IPS-11a (cell line): ENCODE data around the gene PHF21A.
"Not testable (repeated sequence)": the region's sequence is repeated elsewhere in the genome, so short reads cannot be mapped to it uniquely, and the experiment has no call there.

Experiments
- H3K4me3 ChIP-seq: one replicate; pipeline ENCODE4 v1.5.1; 2013; ENCODE audit warnings: low read depth, low read length, control low read depth

PHF21A gene

DNA sequence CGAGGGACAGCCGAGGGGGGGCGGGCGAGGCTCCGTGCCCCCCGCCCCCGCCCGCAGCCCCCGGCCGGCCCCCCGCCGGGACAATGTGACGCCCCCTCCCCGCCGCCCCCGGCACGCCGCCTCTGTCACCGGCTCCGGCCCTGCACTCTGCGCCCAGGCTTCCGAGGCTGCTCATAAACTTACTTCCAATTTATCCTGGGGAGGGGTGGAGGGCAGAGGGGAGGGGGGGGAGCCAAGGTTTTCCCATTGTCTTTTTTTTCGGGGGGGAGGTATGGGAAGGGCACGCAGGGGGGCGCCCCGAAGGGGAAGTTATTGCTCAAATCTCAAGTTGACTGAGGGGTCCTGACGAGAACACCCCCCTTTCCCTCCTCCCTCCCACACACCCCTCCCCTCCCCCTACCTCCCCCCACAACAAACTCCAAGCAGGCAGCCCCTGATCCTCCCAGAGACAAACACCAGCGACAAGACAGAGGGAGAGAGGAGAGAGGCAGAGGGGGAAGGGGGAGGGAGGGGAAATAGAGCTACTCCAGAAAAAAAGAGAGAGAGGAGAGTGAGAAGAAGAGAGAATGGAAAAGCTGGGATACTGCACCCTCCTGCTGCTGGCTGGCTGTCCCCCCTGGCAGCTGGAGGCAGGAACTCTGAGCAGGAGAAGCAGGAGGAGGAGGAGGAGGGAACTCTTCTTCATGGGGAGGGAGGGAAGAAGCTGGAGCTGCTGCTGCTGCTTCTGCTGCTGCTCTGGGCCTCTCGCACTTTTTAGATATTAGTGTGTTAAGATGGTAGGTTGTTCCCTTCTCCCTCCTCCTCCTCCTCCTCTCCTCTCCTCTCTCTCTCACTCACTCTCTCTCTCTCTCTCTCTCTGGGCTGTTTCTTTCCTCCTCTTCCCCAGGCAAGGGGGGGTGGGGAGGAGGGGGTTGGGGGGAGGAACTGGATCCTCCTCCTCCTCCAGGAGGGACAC lies 631 bp downstream of the PHF21A start:
- H3K4me3 ChIP-seq, result peak overlapping the region; percentile 68

GRCh38 chr11:46119352-46120216 lies 1.7 kb downstream of the PHF21A start:
- H3K4me3 ChIP-seq, result peak overlapping the region; percentile 81

GRCh38 chr11:46118702-46119351 lies 2.4 kb downstream of the PHF21A start:
- H3K4me3 ChIP-seq, result peak overlapping the region; percentile 81

- no peak overlapping the region for H3K4me3 ChIP-seq
Observed at GRCh38 chr11:46117842-46118241, 3.4 kb downstream of the PHF21A start.

GRCh38 chr11:46116712-46117037 lies 4.6 kb downstream of the PHF21A start:
- H3K4me3 ChIP-seq, result not testable (repeated sequence)

GRCh38 chr11:46116007-46116711 lies 5.1 kb downstream of the PHF21A start:
- H3K4me3 ChIP-seq, result no peak overlapping the region

GRCh38 chr11:46114961-46115360 lies 6.3 kb downstream of the PHF21A start:
- H3K4me3 ChIP-seq, result no peak overlapping the region

DNA sequence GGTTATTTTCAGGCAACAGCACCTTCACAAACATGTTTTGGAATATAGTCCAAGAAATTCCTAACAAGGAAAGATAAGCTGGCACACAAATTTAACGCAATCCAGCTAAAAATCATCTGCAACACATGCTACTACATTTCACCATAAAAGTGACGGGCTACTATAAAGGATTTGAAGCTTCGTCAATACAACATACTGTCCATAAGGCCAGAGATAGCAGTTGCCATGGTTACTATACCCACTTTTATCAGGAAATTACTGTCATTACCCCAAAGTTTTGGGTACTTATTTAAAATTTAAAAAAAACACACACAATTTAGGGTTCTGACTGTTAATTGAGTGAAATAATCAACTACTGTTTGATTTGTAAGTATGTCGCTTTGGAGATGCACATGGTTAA lies 6.9 kb downstream of the PHF21A start:
- H3K4me3 ChIP-seq, result no peak overlapping the region

DNA sequence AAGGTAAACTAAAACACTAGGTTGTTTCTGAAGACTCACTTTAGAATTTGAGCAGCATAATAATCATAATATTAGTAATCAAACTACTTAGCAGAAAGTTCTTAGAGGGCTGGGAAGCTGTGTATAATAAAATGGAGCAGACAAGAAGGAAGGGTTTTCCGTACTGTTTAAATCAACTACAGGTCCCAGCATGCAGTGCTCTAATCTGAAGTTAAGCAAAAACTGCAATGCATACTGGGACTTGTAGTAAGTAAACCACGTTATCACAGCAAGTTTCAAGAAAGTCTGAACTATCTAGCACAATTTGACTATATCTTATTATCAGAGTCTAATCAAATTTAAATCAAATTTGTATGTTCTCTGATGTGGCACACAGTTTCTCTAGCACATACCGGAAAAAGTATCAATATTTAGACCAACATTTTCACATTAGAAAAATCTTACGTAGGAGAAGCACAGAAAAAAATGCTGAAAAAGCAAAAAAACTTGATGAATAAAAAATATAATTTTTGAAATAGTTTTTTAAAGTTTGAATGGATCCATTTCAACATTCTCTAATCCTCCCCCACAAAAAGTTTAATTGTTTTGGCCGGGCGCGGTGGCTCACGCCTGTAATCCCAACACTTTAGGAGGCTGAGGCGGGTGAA lies 8.2 kb downstream of the PHF21A start:
- no peak overlapping the region for H3K4me3 ChIP-seq

GRCh38 chr11:46108751-46109150 lies 12.5 kb downstream of the PHF21A start:
- no peak overlapping the region for H3K4me3 ChIP-seq

DNA sequence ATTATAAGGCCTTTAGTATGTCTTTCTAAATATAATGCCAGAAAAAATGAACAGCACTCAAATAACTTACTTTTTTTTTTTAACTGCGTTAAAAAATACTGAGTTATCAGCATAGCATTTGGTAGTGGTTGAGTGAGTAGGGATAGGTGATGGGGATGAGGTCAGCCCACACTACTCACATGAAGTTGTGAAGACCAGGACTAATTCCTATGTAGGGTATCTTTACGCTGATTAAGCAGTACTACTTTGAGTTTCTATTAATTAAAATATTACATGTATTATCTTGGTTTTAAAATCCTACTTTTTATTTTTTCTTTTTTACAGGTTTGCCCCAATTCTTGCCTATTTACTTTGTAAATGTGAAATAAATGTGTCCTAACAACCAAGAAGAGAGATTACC lies 13.5 kb downstream of the PHF21A start:
- no peak overlapping the region for H3K4me3 ChIP-seq

DNA sequence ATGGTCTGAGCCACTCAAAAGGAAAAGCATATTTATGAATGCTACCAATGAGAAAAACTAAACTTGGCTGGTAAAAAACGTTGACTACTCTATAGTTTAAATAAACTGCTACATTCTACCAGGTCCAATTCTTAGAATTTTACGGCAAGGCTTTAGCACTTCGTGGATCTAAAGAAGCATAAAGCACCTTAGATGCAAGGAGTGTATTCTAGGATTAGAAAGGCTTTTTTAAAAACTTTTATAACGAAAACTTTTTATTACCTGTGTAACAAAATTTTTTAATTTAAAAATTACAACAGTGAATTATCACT lies 13.9 kb downstream of the PHF21A start:
- no peak overlapping the region for H3K4me3 ChIP-seq

GRCh38 chr11:46106530-46107407 lies 14.5 kb downstream of the PHF21A start:
- no peak overlapping the region for H3K4me3 ChIP-seq

DNA sequence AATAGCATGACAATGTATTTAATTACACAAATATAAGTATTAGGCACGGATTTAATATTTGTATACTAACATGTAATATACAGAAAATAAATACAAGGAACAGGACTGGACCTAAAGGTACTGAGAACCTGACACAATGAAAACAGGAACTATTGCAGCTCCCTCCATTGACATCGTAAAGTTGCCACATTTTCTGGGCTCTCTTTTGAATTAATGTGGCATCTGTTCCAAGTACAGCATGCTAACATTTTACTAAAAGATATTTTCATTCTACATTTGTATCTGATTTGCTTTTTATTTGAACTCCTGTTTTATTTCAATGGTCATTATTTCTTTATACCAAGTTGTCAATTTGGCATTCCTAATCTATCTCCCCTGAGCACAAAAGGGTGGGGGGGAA lies 15.3 kb downstream of the PHF21A start:
- no peak overlapping the region for H3K4me3 ChIP-seq

DNA sequence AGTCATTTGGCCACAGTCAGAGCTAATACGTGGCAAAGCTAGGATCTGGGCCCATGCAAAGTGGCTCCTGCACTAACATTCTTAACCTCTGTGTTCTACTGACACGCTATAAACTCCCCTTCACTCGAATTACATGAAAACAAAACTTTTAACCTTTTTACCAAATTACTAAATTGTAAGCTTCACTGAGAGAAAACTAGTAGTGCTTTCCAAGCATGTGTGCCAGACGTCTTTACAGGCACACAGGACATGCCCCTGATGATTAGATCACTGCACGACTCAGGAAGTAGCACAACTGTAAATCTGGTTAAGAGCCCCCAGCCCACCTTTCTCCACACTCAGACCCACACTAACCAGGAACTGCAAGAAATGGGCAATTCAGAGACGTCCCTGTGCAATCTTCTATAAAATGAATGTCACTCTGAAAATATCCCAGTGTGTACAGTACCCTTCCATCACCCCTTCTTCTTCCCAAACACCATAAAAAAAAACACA lies 16.1 kb downstream of the PHF21A start:
- H3K4me3 ChIP-seq, result no peak overlapping the region

- H3K4me3 ChIP-seq, result no peak overlapping the region
Observed at GRCh38 chr11:46102843-46103242, 18.4 kb downstream of the PHF21A start.

GRCh38 chr11:46100670-46101069 lies 20.6 kb downstream of the PHF21A start:
- H3K4me3 ChIP-seq, result no peak overlapping the region

GRCh38 chr11:46099963-46100316 lies 21.3 kb downstream of the PHF21A start:
- no peak overlapping the region for H3K4me3 ChIP-seq

GRCh38 chr11:46090375-46090774 lies 30.9 kb downstream of the PHF21A start:
- H3K4me3 ChIP-seq, result no peak overlapping the region
